GM23338 (cell line): Measurements from ENCODE around the gene TSHZ2. TPM values are rescaled to one million over a fixed set of nuclear protein-coding genes. Genes with fewer than 3 reads are reported as not detected.
A peak's percentile ranks its signal among the peaks of the same experiment; 100 is the strongest.

Experiments used
- ATAC-seq: fragments of 200-7000 bp; cut with Tn5 transposase; 3 replicates; pipeline ENCODE4 v1.9.1; 2020
- DNase-seq: peaks from one replicate; pipeline ENCODE4 v3.0.0-alpha.2; 2015; ENCODE audit warnings: low spot score
- H2AFZ ChIP-seq: fragments of 200-600 bp; sonication (generic); 2 replicates; pipeline ENCODE4 v1.8.0; 2016; ENCODE audit warnings: antibody characterized with exemption, mild to moderate bottlenecking, moderate library complexity
- H3F3A ChIP-seq: fragments of 200-600 bp; sonication (generic); replicated peaks from 2 replicates; pipeline ENCODE4 v1.8.0; 2017; ENCODE audit warnings: antibody characterized with exemption, mixed run types, low read depth
- H3K27ac ChIP-seq: fragments of 200-600 bp; sonication (generic); 2 replicates; pipeline ENCODE4 v1.6.1; 2016; ENCODE audit warnings: low read depth
- H3K27me3 ChIP-seq: fragments of 200-600 bp; sonication (generic); 2 replicates; pipeline ENCODE4 v1.8.0; 2016; ENCODE audit warnings: mild to moderate bottlenecking, mixed run types, moderate library complexity; ENCODE audit not compliant: insufficient read depth
- H3K36me3 ChIP-seq: fragments of 200-600 bp; sonication (generic); 2 replicates; pipeline ENCODE4 v1.8.0; 2016; ENCODE audit warnings: mild to moderate bottlenecking; ENCODE audit not compliant: insufficient read depth
- H3K4me1 ChIP-seq: fragments of 200-600 bp; sonication (generic); 2 replicates; pipeline ENCODE4 v1.8.0; 2016; ENCODE audit warnings: mild to moderate bottlenecking, moderate library complexity; ENCODE audit not compliant: insufficient read depth
- H3K4me2 ChIP-seq: fragments of 200-600 bp; sonication (generic); 2 replicates; pipeline ENCODE4 v1.7.1; 2017; ENCODE audit warnings: mixed run types
- H3K4me3 ChIP-seq: fragments of 200-600 bp; sonication (generic); 2 replicates; pipeline ENCODE4 v1.6.1; 2016; ENCODE audit warnings: mixed run types
- H3K79me2 ChIP-seq: fragments of 200-600 bp; sonication (generic); replicated peaks from 2 replicates; pipeline ENCODE4 v1.8.0; 2017; ENCODE audit warnings: mild to moderate bottlenecking; ENCODE audit not compliant: insufficient read depth
- H3K9me2 ChIP-seq: fragments of 200-600 bp; sonication (generic); 2 replicates; pipeline ENCODE4 v1.8.0; 2017; ENCODE audit not compliant: insufficient read depth
- H4K20me1 ChIP-seq: fragments of 200-600 bp; sonication (generic); replicated peaks from 2 replicates; pipeline ENCODE4 v1.8.0; 2017; ENCODE audit warnings: mild to moderate bottlenecking; ENCODE audit not compliant: insufficient read depth
- H3K27ac Mint-ChIP-seq: 2 replicates; pipeline ENCODE4 v1.8.0; 2020; ENCODE audit warnings: inconsistent platforms, mild to moderate bottlenecking, moderate library complexity, mixed read lengths
- H3K27me3 Mint-ChIP-seq: 3 replicates; pipeline ENCODE4 v1.8.0; 2022; ENCODE audit warnings: low read depth, mild to moderate bottlenecking, moderate library complexity, mixed read lengths, inconsistent platforms; ENCODE audit not compliant: insufficient read depth, poor library complexity
- H3K36me3 Mint-ChIP-seq: 3 replicates; pipeline ENCODE4 v1.8.0; 2021; ENCODE audit warnings: low read depth, mild to moderate bottlenecking, inconsistent platforms, moderate library complexity, mixed read lengths
- H3K4me1 Mint-ChIP-seq: 3 replicates; pipeline ENCODE4 v1.8.0; 2020; ENCODE audit warnings: mild to moderate bottlenecking, inconsistent platforms, mixed read lengths
- H3K4me3 Mint-ChIP-seq: 3 replicates; pipeline ENCODE4 v1.8.0; 2021; ENCODE audit warnings: moderate library complexity, mild to moderate bottlenecking, inconsistent platforms, mixed read lengths
- H3K9me3 Mint-ChIP-seq: 3 replicates; pipeline ENCODE4 v1.8.0; 2020; ENCODE audit warnings: moderate library complexity, mild to moderate bottlenecking, inconsistent platforms, mixed read lengths
- CREB1 ChIP-seq: fragments of 250-450 bp; sonication (Bioruptor Pico); IDR thresholded peaks from 2 replicates; pipeline ENCODE4 v1.5.0; 2020; ENCODE audit warnings: low read depth, mild to moderate bottlenecking, moderate library complexity
- CTCF ChIP-seq, 2 experiments: fragments of 200-600 bp in 1 of 2; sonication (generic) in 1 of 2; conservative IDR thresholded peaks; 2 replicates each; pipeline versions ENCODE4 v1.5.1 to v1.6.1; 2016 to 2017; ENCODE audit warnings: antibody characterized with exemption in 2 of 2, low read depth in 2 of 2, mild to moderate bottlenecking in 2 of 2, moderate library complexity in 1 of 2
- EZH2 ChIP-seq: fragments of 200-600 bp; sonication (generic); IDR thresholded peaks from one replicate; pipeline ENCODE4 v1.8.0; 2017; ENCODE audit warnings: antibody characterized with exemption, mild to moderate bottlenecking, low read depth; ENCODE audit not compliant: unreplicated experiment
- NANOG ChIP-seq: IDR thresholded peaks from 2 replicates; pipeline ENCODE4 v1.6.1; 2016; ENCODE audit warnings: antibody characterized with exemption, borderline replicate concordance
- POLR2AphosphoS5 ChIP-seq: IDR thresholded peaks from 2 replicates; pipeline ENCODE4 v1.6.1; 2016; ENCODE audit warnings: antibody characterized with exemption, low read depth
- REST ChIP-seq: IDR thresholded peaks from one replicate; pipeline ENCODE4 v1.6.1; 2018; ENCODE audit warnings: antibody characterized with exemption; ENCODE audit not compliant: unreplicated experiment
- ZNF114 ChIP-seq: fragments of 250-450 bp; sonication (Bioruptor Pico); IDR thresholded peaks from 2 replicates; pipeline ENCODE4 v1.5.0; 2020; ENCODE audit warnings: mild to moderate bottlenecking, moderate library complexity
- ZNF331 ChIP-seq: fragments of 250-450 bp; sonication (Bioruptor Pico); IDR thresholded peaks from 2 replicates; pipeline ENCODE4 v1.5.0; 2020; ENCODE audit warnings: low read depth, mild to moderate bottlenecking, moderate library complexity
- ZNF462 ChIP-seq: fragments of 250-450 bp; sonication (Bioruptor Pico); IDR thresholded peaks from 2 replicates; pipeline ENCODE4 v1.5.0; 2020; ENCODE audit warnings: mild to moderate bottlenecking, moderate library complexity
- polyA plus RNA-seq: library from polyadenylated mRNA; unstranded; fragments of >200 nt; fragmentation: Nextera tagmentation; extraction: Ambion mirVana; gene quantifications from 2 replicates; pipeline ENCODE4 v1.2.1, GENCODE V29; 2016
- total RNA-seq: library from RNA; depleted of rRNA; stranded (reverse); fragments of >200 nt; shearing (Covaris generic); gene quantifications from 2 replicates; pipeline ENCODE4 v1.2.3, GENCODE V29; 2014

The TSHZ2 gene
- total and polyA plus RNA-seq, 2 experiments from 2014 or later = 0.49 to 1.3 TPM

GRCh38 chr20:53279735-53280134, 307.6 kb downstream of the TSHZ2 start (continued):
- TF ChIP-seq CTCF (conservative IDR thresholded peaks at IDR 0.05; ENCODE audit: low read depth in 2 of 2) = no peak

- no peak overlapping the region for H3K27ac Mint-ChIP-seq
- Histone ChIP-seq H3K36me3 (no peaks in the 10 kb centered on the region), H3F3A (no peaks in the 10 kb centered on the region), H3K9me2 (peaks cover 5% of the 10 kb centered on the region; the same call in 1 of the 2 replicates), H3K27ac (no peak overlapping the region), H3K27me3 (no peaks in the 10 kb centered on the region), H2AFZ (no peak overlapping the region), H3K79me2 (no peaks in the 10 kb centered on the region), H3K4me2 (peak overlapping the region; percentile 65), H4K20me1 (no peaks in the 10 kb centered on the region), H3K4me3 (no peak overlapping the region), H3K4me1 (peaks cover 36% of the 10 kb centered on the region)
- H3K27me3 Mint-ChIP-seq = peaks cover 4% of the 10 kb centered on the region
- ATAC-seq (peak; percentile 65), DNase-seq (peak; percentile 26)
- H3K4me3 Mint-ChIP-seq = no peak overlapping the region
- H3K9me3 Mint-ChIP-seq = no peaks in the 10 kb centered on the region
- H3K36me3 Mint-ChIP-seq = no peaks in the 10 kb centered on the region
- TF ChIP-seq ZNF114 (CRISPR knock-in tag) (no peak), ZNF331 (no peak), CTCF (conservative IDR thresholded peaks at IDR 0.05; ENCODE audit: low read depth in 2 of 2) (no peak), REST (no peak), CREB1 (CRISPR knock-in tag) (no peak), EZH2 (no peak), POLR2AphosphoS5 (no peak), ZNF462 (CRISPR knock-in tag) (no peak), NANOG (no peak)
- peaks cover 45% of the 10 kb centered on the region for H3K4me1 Mint-ChIP-seq
Measured at GRCh38 chr20:53281557-53282117, 309.5 kb downstream of the TSHZ2 start.
